Skeletal muscle cell (primary cell): ENCODE data around the gene PHKB.
"Not testable (repeated sequence)": the region's sequence is repeated elsewhere in the genome, so short reads cannot be mapped to it uniquely, and the experiment has no call there.

Source experiments
- DNase-seq: peaks from one replicate; pipeline ENCODE4 v3.0.0-alpha.2; 2010; ENCODE audit warnings: low read depth
- H3K4me3 ChIP-seq: 2 replicates; pipeline ENCODE4 v1.5.1; 2011; ENCODE audit warnings: low read depth, mild to moderate bottlenecking, control low read depth, low read length, moderate library complexity

PHKB gene

GRCh38 chr16:47551767-47552166 is 90.6 kb downstream of the PHKB start:
- DNase-seq = not testable (repeated sequence)

GRCh38 chr16:47553853-47554564 is 92.9 kb downstream of the PHKB start:
- DNase-seq = no peak
- H3K4me3 ChIP-seq = no peak overlapping the region

More at GRCh38 chr16:47551767-47552166, 90.6 kb downstream of the PHKB start:
- not testable (repeated sequence) for H3K4me3 ChIP-seq

GRCh38 chr16:47554587-47554986 is 93.5 kb downstream of the PHKB start:
- H3K4me3 ChIP-seq, DNase-seq: not testable (repeated sequence)

DNA sequence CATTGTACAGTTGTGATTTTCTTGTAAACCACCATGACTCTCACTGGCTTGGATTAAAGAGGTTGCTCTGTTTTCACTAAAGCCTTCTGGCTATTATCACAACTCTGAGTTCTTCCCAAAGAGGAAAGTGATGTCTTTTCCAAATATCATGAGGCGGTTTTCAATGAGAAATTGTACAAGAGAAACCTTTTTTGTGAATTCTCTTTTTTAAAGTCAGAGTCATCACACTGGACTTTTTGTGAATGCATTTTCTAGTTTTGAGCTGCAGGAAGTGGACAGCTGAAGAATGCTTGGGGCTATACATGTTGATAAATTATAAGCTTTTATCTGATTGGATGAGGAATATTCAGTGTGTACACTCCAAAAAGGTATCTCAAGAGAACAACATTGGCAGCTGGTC is 100.2 kb downstream of the PHKB start:
- H3K4me3 ChIP-seq = no peak overlapping the region
- DNase-seq = no peak

DNA sequence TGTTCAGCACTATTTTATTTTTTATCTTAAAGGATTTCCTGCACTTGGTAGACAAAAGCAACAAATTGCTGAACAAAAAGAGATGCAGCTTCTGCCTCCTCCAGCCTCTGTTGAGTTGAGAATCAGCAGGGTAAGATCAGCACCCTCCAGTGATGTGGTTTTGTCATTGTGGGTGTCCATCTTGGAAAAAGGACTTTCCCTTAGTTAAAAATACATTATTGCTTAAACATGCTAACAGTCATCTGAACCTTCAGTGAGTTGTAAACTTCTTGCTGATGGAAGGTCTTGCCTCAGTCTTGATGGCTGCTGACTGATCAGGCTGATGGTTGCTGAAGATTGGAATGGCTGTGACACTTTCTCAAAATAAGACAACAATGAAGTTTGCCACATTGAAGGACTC is 101.2 kb downstream of the PHKB start:
- H3K4me3 ChIP-seq = no peak overlapping the region
- DNase-seq = no peak

- DNase-seq = peak; percentile 38
- H3K4me3 ChIP-seq = no peak overlapping the region
These were observed 104.3 kb downstream of the PHKB start for GRCh38 chr16:47565454-47565853.

DNA sequence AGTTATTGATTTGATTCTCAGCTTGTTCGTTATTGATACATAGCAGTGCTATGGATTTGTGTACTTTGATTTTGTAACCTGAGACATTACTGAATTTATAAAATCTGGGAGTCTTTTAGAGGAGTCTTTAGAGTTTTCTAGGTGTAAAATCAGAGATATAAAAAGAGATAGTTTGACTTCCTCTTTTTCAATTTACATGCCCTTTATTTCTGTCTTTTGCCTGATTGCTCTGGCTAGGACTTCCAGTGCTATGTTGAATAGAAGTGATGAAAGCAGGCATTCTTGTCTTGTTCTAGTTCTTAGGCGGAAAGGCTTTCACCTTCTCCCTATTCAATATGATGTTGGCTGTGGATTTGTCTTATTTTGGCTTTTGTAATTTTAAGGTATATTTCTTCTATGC is 106.2 kb downstream of the PHKB start:
- no peak for DNase-seq

DNA sequence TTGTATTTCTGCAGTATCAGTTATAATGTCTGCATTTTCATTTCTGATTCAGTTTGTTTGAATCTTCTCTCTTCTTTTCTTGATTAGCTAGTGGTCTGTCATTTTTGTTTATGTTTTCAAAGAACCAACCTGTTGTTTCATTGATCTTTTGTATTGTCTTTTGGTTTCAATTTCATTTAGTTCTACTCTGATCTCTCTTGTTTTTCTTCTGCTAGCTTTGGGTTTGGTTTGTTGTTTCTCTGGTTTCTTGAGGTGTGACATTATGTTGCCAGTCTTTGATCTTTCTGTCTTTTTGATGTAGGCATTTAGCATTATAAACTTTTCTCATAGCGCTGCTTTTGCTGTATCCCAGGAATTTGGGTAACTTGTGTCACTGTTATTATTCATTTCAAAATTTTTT is 107.2 kb downstream of the PHKB start:
- DNase-seq = no peak
- no peak overlapping the region for H3K4me3 ChIP-seq

More for the DNA sequence above, 106.2 kb downstream of the PHKB start:
- no peak overlapping the region for H3K4me3 ChIP-seq

DNA sequence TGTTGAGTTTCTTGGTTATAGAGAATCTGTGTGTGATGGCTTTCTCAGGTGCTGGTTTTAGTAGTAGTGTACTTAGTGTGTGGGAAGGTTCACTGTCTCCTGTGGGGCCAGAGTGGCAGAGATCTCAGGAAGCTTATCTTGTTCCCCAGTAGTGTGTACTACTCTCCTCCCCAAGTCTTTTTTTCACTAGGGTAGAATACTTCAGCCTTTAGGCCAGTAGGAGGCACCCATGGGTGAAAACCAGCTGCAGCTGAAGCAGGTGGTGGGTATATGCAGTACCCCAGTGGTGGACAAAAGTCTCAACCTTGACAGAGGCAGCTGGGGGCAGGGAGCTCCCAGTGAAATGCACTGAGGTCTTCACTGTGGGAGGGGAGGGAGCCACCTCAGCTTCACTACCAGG is 109.9 kb downstream of the PHKB start:
- no peak overlapping the region for H3K4me3 ChIP-seq
- DNase-seq = no peak

DNA sequence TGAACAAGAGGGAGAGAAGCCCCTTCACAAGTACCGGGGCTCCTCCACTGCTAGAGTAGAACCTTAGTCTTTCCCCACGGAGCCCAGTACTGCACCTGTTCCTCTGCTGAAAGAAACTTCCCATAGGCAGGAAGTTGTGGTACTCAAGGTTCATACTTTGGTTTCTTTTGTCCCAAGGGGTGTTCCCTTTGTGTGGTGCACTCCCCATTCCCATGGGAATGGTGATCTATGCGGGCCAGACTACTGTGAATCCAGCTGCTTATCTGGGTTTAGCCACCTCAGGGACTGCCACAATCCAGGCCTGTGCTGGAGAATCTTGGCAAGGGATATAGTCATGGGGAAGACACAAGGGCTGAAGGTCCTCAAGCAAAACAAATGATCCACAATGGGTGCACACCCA is 110.6 kb downstream of the PHKB start:
- no peak for DNase-seq
- H3K4me3 ChIP-seq = no peak overlapping the region

- no peak overlapping the region for H3K4me3 ChIP-seq
- peak; percentile 60 for DNase-seq
These were observed 113.2 kb downstream of the PHKB start for GRCh38 chr16:47574091-47575054.

GRCh38 chr16:47577029-47577428 is 115.9 kb downstream of the PHKB start:
- no peak for DNase-seq
- H3K4me3 ChIP-seq = no peak overlapping the region

GRCh38 chr16:47578033-47578432 is 116.9 kb downstream of the PHKB start:
- no peak overlapping the region for H3K4me3 ChIP-seq
- no peak for DNase-seq

GRCh38 chr16:47578573-47578972 is 117.4 kb downstream of the PHKB start:
- no peak overlapping the region for H3K4me3 ChIP-seq
- no peak for DNase-seq

GRCh38 chr16:47581114-47581513 is 120.0 kb downstream of the PHKB start:
- no peak overlapping the region for H3K4me3 ChIP-seq
- no peak for DNase-seq

DNA sequence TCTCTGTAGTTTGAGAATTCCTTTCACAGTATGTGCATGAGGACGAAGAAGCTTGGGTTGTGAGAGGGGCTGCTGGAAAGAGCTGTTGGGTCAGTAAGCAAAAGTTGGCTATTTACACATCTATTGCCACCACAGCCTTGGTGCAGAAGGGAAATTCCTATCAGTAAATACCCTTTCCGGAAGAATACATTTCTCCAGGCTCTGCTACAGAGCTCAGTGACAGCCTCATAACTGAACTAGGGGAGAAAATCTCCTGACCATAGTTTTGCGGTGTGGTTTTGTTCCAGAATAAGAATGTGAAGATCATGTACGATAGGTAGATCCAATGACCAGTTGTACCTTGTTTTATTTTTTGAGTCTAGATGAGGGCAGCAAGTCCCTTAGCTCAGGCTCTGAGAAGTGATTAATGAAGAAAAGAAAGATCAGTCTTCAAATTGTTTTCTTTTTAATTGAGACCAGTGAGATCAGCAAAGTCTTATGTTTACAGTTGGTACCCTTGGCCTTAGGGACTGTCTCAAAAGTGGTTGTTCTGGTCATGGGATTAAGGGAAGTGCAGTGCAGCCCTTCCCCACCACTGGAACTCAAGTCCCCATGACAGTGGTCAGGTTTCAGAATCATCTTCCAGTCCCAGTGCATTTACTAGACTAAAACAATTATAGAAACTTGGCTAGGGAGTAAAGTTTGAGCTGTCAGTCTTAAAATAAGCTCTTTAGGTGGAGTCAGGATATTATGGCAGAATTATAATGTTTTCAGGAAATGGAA is 123.5 kb downstream of the PHKB start:
- H3K4me3 ChIP-seq = no peak overlapping the region
- no peak for DNase-seq

DNA sequence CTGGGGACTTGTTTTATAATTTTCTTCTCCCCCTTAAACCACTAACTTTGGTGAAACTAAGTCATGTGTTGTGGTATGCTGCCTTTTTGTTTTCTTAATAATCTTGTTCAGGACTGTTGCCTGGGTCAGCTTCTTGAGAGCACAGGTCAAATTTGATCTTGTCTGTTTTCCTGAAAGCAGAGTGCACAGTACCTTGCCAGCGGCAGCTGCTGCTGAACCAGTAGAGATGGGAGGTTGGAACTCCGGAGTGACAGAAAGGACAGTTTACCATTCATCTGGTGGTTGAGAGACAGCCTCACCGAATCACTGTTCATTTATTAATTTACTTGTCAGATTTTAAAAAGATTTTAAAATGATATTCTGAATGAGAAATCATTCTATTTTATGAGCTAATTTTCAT is 125.0 kb downstream of the PHKB start:
- no peak for DNase-seq
- H3K4me3 ChIP-seq = no peak overlapping the region

DNA sequence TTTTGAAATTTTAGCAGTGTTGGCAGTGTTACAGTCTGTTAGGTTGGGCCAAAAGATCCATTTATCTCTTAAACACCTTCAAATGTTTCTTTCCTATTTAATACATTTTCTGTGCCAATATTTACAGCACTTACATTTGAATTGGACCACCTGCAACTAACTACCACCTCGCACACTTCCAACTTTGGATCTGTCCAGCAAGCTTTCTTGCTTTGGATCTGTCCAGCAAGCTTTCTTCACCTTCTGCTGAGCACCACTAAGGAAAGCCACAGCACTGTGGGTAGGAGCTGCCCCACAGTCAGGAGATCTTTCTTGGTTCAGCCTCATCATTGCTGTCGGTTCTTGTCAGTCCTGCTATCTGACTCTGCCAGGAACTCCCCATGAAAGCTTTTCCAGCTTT is 129.3 kb downstream of the PHKB start:
- H3K4me3 ChIP-seq = no peak overlapping the region
- no peak for DNase-seq

- no peak for DNase-seq
- no peak overlapping the region for H3K4me3 ChIP-seq
These were observed 131.1 kb downstream of the PHKB start for GRCh38 chr16:47592232-47592631.

- no peak for DNase-seq
- H3K4me3 ChIP-seq = no peak overlapping the region
These were observed 138.4 kb downstream of the PHKB start for GRCh38 chr16:47599512-47599911.
